GM19328 (cell line): Measurements from ENCODE around the gene FZD10.

ENCODE experiments used
- ATAC-seq: cut with Tn5 transposase; IDR thresholded peaks from one replicate; pipeline ENCODE4 v1.9.1; 2021; ENCODE audit warnings: mild to moderate bottlenecking, moderate library complexity; ENCODE audit not compliant: unreplicated experiment

The FZD10 gene, protein sequence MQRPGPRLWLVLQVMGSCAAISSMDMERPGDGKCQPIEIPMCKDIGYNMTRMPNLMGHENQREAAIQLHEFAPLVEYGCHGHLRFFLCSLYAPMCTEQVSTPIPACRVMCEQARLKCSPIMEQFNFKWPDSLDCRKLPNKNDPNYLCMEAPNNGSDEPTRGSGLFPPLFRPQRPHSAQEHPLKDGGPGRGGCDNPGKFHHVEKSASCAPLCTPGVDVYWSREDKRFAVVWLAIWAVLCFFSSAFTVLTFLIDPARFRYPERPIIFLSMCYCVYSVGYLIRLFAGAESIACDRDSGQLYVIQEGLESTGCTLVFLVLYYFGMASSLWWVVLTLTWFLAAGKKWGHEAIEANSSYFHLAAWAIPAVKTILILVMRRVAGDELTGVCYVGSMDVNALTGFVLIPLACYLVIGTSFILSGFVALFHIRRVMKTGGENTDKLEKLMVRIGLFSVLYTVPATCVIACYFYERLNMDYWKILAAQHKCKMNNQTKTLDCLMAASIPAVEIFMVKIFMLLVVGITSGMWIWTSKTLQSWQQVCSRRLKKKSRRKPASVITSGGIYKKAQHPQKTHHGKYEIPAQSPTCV

DNA sequence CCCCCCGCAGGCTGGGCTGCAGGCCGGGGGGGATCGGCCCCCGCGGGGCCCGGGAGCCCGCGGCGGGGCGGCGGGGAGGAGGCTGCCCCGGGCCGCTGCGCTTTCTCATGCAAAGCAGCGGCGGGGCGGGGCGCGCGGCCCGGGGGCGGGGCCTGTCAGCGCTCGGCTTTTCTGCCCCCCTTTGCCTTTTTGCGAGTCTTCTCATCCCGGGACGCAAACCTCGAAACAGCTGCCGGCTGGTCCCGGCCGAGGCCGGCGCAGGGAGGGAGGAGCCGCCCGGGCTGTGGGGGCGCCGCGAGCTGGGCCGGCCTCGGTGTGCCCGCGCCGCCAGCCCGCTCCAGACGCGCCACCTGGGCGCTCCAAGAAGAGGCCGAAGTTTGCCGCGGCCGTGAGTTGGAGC, at the start of gene FZD10:
Gene FZD10, plus strand, starts transcription at position 198 of the 400 bp plus-strand sequence. CDS start 479 bp downstream, outside the sequence.
- ATAC-seq: no peak

DNA sequence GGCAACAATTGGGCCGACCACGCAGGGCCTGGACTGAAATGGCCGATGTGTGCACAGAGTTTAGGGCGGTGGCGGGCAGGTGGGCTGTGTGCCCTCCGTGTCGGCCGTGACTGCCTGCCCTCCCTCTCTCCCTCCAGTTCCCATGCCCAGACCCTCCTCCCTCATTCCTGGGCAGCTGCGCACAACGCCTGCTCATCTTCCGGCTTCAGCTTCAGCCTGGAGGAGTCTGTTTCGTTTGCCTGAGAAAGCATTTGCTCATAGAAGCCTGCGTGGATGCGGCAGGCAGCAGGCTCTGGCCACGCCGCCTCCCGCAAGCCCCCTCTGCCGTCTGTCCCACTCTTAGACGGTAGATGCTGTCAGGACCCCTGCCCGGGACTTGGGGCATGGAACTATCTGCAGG, 47.3 kb upstream of the FZD10 start:
- no peak for ATAC-seq

DNA sequence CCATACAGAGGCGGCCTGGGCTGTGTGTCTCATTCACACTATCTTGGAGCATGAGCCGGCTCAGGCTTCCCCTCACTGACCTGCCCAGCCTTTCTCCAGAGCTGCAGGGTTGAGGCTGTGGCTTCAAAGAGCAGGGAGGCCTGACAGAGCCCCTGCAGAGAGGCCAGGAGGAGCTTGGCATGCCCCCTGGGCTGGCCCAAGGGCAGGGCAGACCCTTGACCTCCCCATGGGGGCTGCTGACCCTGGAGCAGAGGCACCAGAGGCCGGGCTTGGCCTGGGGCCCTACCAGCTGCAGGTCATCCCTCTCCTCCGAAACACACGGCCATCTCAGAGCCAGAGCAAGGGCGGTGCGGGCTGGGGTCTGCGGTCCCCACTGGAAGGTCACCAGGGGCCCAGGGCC, 46.6 kb upstream of the FZD10 start:
- ATAC-seq: no peak

DNA sequence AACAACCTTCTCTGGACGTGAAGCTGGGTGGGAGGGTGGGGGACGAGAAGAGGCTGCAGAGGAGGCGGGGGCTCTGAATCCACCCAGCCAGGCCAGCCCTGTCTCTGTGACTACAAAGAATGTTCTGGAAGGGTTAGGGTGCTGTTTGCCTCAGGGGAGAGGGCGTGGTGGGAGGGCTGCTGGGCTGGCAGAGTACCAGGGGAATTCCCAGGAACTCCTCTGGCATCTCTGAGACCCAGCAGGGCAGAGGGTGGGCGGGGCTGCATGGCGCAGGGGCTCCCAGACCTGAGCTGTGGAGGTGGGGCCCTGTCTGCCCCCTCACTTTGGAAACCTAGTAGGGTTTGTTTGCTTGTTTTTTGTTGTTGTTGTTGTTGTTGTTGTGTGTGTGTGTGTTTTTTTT, 45.5 kb upstream of the FZD10 start:
- no peak for ATAC-seq

DNA sequence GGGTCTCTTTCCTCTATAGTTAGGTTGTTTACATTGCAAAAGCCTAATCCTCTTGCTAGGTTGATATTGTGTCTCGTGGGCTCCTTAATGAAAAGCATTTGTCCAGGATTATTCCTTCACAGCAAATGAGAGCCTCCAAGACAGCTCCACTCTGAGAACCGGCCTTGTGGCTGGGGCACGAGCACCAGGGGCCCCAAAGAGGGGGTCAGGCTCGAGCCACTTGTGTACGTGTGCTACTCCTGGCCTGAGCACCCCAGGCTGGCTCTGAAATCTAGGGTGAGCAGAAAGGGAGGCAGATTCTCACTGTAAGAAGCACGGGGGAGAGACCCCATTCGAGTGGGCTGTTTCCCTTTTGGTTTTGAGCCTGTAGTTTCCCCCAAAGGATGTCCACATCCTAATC, 45.0 kb upstream of the FZD10 start:
- no peak for ATAC-seq

DNA sequence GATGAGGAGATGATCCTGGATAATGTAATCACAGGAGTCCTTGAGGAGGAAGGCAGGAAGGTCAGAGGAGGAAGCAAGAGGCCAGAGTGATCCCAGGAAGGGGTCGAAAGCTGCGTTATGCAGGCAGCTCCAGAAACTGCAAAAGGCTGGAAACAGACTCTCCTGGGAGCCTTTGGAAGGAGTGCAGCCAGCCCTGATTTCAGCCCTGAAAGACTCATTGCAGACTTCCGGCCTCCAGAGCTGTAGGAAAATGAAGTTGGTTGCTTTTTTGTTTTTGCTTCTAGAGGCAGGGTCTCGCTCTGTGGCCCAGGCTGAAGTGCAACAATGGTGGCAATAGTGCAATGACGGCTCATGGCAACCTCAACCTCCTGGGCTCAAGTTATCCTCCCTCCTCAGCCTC, 44.6 kb upstream of the FZD10 start:
- ATAC-seq: no peak

DNA sequence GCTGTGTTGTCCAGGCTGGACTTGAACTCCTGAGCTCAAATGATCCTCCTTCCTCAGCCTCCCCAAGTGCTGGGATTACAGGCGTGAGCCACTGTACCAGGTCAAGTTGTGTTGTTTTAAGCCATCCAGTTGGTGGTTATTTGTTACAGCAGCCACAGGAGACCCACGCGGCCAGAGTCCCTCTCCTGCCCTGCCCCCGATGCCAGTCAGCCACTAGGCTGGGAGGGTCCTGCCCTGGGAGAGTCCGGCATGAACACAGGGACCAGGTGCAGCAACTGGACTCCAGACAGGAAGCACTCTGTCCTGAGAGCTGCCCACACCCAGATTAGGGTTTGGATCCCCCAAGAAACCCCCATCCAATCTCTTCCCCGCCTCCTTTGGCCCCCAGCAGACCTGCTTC, 44.1 kb upstream of the FZD10 start:
- ATAC-seq: no peak

DNA sequence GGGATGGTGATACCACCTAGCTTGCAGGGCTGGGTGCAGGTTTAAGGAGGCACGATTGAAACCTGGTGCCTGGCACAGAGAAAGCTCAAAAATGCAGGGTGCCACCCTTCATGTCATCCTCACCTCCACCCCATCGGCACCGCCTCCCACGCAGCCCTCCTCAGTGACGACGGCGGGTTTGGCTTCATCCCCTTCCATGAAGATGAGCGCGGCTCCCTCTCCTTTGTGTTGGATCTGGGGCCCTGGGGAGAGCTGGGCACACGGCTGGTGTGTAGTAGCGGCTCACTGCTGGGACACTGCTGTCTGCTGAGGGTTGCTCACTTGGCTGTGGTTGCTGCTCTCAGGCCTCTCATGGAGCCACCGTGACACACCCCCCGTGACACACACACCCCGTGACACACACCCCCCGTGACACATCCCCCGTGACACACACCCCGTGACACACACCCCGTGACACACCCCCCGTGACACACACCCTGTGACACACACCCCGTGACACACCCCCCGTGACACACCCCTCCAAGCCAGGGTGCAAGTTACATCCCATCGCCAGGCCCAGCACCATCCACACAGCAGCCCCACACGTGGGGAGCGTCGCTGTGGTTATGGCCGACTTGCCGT, 42.9 kb upstream of the FZD10 start:
- ATAC-seq: no peak

DNA sequence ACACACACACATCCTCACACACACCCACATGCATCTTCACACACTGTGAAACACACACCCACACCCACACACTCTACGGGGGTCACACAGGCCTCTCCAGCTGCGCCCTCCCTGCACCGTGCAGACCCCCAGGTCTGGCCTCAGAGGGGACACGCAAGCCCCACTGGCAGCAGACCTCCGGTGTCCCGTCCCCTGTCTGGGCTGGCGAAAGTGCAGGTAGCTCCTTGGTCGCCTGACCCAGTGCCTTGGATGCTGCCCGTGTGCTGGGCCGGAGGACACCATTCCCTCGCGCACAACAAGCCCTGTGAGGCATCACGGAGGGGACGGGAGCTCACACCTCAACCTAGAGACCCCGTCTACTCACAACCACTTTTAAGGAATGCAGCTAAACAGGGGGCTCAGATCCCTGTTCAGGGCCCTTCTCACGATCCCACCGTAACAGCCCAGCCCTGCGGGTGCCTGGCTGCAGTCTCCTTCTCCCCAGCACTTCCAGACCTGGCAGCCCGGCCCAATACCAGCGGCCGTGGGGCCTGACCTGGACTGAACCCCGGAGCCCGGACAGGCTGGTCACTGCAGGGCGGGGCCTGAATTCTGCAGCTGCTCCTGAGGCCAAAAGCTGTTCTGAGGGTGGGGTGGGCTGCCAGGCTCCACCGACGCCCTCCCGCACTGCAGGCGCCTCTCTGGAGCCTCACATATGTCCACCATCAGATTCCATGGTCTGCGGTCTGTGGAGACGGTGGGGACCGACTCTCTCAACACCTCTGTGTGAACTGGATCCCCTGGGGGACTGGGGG, 42.1 kb upstream of the FZD10 start:
- ATAC-seq: no peak

DNA sequence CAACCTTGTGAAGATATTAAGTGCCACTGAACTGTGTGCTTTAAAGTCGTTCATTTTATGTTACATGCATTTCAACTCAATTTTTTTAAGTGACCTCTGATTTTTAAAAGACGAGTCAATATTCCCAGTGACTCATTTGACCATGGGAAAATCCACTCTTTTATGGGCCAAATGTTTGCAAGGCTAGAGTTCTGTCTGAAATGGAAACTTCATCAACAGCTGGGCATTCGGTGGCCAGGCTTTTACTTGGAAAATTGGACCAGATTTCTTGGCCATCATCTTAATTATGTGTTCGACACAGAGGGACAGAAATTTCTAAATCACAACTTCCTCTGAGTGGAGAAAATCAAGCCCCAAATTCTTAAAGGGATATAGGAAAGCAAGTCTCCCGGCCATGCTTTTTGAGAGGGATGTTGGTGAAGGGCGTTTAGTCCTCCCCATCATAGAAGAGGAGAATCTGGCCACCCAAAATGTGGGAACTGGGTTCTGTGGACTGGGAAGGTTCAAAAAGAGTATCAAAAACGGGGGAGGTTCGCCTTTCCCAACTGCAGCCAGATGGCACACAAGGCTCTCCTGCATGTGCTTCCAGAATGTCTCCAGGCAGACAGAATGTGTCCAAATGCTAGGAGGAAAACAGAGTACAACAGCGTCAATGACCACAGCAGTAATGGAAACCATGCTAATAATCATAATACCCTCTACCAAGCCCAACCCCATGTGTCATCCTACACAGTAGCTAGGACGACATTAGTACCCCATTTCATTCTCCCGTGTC, 40.9 kb upstream of the FZD10 start:
- no peak for ATAC-seq

DNA sequence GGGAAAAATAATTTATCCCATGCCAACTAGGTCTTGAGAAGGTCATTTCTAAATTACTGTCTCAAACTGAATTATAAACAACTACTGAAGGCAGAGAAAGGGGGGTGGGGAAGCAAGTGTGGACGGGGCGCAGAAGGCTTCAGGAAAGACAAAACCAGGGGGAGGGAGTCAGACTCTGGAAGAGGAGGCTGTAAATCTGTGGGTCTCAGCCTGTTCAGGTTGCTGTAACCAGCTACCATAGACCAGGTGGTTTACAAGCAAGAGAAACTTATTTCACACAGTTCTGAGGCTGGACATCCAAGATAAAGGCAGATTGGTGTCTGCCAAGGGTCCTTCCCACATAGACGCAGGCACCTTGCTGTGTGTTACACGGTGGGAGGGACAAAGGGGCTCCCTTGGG, 39.9 kb upstream of the FZD10 start:
- no peak for ATAC-seq

DNA sequence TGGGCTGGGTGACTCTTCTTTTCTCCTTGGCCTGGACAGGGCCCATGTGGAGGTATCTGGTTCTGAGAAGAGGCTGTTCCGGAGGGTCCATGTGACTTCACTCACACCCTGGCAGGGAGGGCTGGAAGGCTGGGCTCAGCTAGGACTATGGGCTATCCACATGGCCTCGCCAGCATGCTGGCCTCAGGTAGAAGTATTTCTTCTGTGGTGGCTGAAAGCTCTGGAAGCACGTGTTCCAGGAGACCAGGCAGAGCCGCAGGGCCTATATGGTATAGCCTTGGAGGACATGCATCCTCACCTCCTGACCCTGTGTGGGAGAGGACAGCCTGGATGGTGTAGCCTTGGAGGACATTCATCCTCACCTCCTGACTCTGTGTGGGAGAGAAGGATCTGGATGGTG, 38.2 kb upstream of the FZD10 start:
- no peak for ATAC-seq

DNA sequence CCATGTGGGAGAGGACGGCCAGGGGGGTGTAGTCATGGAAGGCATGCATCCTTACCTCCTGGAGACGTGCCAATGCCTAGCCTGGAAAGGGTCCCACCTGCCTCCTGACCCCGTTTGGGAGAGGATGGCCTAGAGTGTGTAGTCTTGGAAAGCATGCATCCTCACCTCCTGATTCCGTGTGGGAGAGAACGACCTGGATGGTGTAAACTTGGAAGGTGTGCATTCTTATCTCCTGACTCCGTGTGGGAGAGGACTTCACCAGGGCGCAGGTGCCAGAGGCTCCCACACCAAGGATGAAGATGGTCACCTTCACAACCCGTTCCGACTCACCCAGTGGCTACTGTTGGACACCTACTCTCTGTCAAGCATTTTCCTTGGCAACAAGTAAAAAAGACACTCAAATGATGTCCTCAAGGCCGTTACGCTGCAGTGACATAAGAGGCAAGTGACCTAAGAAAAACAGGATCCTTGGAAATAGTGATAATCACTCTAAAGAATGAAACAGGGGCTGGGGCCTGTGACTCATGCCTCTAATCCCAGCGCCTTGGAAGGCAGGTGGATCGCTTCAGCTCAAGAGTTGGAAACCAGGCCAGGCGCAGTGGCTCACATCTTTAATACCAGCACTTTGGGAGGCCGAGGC, 37.5 kb upstream of the FZD10 start:
- ATAC-seq: no peak

DNA sequence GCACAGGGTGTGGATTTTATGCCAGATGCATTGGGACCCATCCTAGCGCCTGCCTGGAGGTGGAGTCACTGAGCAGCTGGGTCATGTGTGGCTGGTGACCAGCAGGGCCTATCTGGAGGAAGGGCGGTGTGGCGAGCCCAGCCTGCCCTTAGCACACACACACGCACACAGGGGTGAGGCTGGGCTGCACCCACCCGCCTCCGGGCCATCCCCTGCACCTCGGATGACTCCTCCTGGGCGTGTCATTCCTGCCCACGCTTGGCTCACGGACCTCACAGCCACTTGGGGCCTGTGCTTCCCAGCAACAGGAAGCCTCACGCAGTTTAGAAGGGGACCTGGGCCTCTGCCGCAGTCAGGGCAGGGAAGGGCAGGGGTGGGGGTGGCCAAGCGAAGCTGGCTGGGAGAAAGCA, 36.2 kb upstream of the FZD10 start:
- ATAC-seq: no peak

DNA sequence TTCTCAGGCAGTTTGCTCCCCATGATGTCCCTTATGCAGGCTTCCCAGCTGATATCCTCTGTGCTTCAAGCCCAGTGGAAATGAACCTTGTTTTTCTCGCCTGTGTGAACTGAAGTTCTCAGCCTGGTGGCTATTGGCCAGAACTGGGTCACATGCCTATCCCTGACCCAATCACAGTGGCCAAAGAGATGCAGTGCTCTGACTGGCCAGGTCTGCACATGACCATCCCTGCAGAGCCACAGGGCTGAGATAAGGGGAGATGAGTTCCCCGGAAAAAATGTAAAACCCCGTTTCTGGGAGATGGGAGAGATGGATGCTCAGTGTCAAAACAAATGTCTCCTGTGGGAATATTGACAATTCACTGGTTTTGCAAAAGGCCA, 34.7 kb upstream of the FZD10 start:
- no peak for ATAC-seq

DNA sequence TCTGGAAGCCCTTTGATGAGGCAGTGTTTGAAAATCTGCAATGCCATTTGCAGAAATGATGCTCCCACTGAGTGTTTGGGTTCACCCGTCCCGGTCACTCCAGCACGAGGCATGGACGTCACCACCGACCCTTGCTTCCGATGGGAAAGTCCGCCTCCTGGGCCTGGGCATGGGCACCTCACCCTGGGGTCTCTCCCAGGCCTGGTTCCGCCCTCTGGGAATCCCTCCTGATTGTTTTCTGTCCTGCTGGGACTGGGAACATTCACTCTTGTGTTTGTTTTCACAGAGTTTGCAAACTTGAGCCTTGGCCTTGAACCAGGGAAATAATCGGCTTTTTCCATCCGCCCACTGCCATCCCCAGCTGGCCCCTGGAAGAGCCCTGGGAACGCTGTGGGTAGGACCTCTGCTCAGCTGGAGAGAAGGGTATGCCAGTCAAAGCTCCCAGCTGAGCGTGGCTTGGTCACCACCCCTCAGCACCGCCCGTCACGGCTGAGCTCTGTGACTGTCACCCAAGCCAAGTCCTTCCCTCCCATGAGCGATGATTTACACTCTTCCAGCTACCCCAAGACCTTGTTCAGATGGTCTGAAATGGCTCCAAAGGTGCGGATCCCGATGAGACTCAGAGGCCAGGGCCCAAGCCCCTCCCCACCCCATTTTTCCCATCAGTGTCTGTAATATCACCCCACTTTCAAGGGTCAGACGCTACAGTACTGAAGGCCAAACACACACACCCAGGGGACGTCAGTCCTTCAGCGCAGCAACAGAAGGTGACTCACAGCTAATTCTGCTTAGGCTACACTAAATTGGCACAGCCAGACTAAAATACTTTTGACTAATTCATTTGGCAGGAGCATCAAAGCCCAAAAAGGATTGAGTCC, 34.1 kb upstream of the FZD10 start:
- ATAC-seq: no peak

DNA sequence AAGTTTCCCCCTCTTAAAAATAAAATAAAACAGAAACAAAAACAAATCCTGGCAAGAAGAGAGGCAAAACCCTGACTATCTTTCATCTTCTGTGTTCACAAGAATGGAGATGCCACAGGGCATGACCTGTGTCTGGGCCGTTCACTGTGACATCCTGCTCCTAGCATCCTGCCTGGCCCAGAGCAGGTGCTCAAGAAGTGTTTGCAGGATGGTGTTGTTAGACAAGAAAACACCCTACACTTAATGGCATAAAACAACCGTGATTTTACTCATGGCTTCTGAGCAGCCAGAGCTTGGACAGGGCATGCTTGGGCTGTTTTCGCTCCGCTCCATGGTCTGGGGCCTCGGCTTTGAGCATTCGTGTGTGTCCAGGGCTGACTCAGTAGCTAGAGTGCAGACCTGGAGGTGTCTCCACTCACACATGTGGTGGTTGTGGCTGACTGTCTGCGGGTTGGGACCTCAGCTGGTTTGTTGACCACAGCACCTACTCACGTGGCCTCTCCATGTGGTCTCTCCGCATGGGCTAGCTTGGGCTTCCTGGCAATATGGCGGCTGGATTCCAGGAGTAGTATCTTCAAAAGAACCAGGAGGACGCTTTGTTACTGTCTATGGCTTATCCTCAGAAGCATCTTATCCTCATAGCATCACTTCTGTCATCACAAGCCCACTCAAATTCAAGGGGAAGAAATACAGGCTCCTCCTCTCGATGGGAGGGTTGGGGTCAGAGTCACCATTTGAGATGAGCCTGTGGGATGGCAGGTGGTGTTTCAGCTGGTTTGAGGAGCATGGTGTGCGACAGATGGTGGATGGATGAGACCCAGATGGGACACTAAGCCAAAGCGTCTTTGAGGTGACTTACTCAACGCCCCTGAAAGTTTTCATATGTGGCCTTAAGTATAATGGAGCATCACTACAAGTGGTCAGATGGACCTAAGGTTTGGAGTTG, 33.2 kb upstream of the FZD10 start:
- ATAC-seq: no peak

DNA sequence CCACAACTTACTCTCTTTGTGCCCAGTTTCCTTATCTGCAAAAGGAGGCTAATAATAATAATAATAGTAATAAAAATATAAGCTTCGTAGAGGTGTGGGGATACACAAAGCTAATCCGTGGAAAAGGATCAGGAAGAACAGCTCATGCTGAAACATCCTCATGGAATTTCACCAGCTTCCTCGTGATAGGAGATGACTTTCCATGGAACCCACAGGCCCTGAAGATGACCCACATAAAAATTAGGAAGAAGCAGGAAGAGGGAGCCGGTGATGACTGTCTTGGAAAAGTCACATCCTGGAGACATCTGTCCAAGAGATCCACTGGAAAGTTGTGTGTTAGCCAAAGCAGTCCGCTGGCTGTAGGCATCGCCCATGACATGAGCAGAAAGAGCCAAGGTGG, 31.9 kb upstream of the FZD10 start:
- no peak for ATAC-seq
